Measurements from ENCODE around the gene ACTR5.

- TF ChIP-seq ZBTB1 (CRISPR knock-in tag; IDR thresholded peaks at IDR 0.05; ENCODE audit: borderline replicate concordance) (no peak), POLR2A (IDR thresholded peaks at IDR 0.05; ENCODE audit: insufficient read depth in 1 of 2, low read depth in 2 of 2, low read length in 2 of 2) (no peak), E2F5 (CRISPR knock-in tag; conservative IDR thresholded peaks at IDR 0.05) (no peak), CHD4 (IDR thresholded peaks at IDR 0.05; ENCODE audit: borderline replicate concordance, low read length) (no peak), YY1 (IDR thresholded peaks at IDR 0.05; ENCODE audit: insufficient read depth, insufficient replicate concordance, low read depth, low read length) (no peak), ZNF18 (CRISPR knock-in tag; IDR thresholded peaks at IDR 0.05; ENCODE audit: insufficient replicate concordance) (no peak), NFIC (IDR thresholded peaks at IDR 0.05; ENCODE audit: low read length) (no peak), CTCF (CRISPR knock-in tag; IDR thresholded peaks at IDR 0.05) (no peak), TAF1 (CRISPR knock-in tag; IDR thresholded peaks at IDR 0.05) (no peak), ELF1 (CRISPR knock-in tag; IDR thresholded peaks at IDR 0.05) (no peak)
Observed at GRCh38 chr20:38812182-38812581, 63.9 kb downstream of the ACTR5 start.
